HUES6 (cell line): ENCODE measurements around the gene METTL17.

Experiments
- H3K27ac ChIP-seq: 2 replicates; pipeline ENCODE4 v1.7.0; 2013; ENCODE audit warnings: low read depth, mild to moderate bottlenecking, low read length, inconsistent platforms
- H3K27me3 ChIP-seq: 2 replicates; pipeline ENCODE4 v1.6.1; 2013; ENCODE audit warnings: low read length; ENCODE audit not compliant: control insufficient read depth, insufficient read depth
- H3K36me3 ChIP-seq: 2 replicates; pipeline ENCODE4 v1.6.1; 2013; ENCODE audit warnings: low read length; ENCODE audit not compliant: control insufficient read depth, insufficient read depth
- H3K4me1 ChIP-seq: 2 replicates; pipeline ENCODE4 v1.6.1; 2013; ENCODE audit warnings: low read length; ENCODE audit not compliant: control insufficient read depth, insufficient read depth
- H3K4me3 ChIP-seq: 2 replicates; pipeline ENCODE4 v1.5.1; 2013; ENCODE audit warnings: low read depth, low read length
- H3K9ac ChIP-seq: one replicate; pipeline ENCODE4 v1.6.1; 2013; ENCODE audit warnings: mild to moderate bottlenecking, low read length
- H3K9me3 ChIP-seq: 2 replicates; pipeline ENCODE4 v1.6.1; 2013; ENCODE audit warnings: low read depth, low read length; ENCODE audit not compliant: control insufficient read depth, insufficient read depth

Gene METTL17

GRCh38 chr14:21025371-21026273, 35.8 kb downstream of the METTL17 start:
- peaks cover 35% of the 10 kb centered on the region for H3K4me1 ChIP-seq
- peak overlapping the region; percentile 78 for H3K9ac ChIP-seq
- H3K4me3 ChIP-seq, result peak overlapping the region; percentile 89
- H3K36me3 ChIP-seq, result no peaks in the 10 kb centered on the region; the same call in 1 of the 2 replicates
- peaks cover 32% of the 10 kb centered on the region for H3K27me3 ChIP-seq
- H3K27ac ChIP-seq, result peak overlapping the region; percentile 60; the same call in 1 of the 2 replicates
- H3K9me3 ChIP-seq, result no peaks in the 10 kb centered on the region

GRCh38 chr14:21026274-21026987, 36.7 kb downstream of the METTL17 start:
- Histone ChIP-seq H3K36me3 (no peaks in the 10 kb centered on the region; the same call in 1 of the 2 replicates), H3K27ac (no peak overlapping the region), H3K9ac (peak overlapping the region; percentile 11), H3K4me3 (peak overlapping the region; percentile 54), H3K9me3 (no peaks in the 10 kb centered on the region), H3K27me3 (peaks cover 32% of the 10 kb centered on the region), H3K4me1 (peaks cover 35% of the 10 kb centered on the region)

- Histone ChIP-seq H3K9me3 (no peaks in the 10 kb centered on the region), H3K4me1 (peaks cover 35% of the 10 kb centered on the region), H3K36me3 (no peaks in the 10 kb centered on the region), H3K9ac (no peak overlapping the region), H3K27ac (no peak overlapping the region), H3K27me3 (peaks cover 28% of the 10 kb centered on the region), H3K4me3 (0 out of 2 replicates have a peak overlapping the region, but pooled peaks have one; percentile 19)
Measured at GRCh38 chr14:21026988-21027315, 37.2 kb downstream of the METTL17 start.

- Histone ChIP-seq H3K4me1 (peaks cover 16% of the 10 kb centered on the region), H3K4me3 (no peak within 1 kb of the TSS), H3K27ac (no peak within 1 kb of the TSS), H3K9me3 (no peaks in the 10 kb centered on the region), H3K27me3 (peaks cover 3% of the 10 kb centered on the region; the same call in 1 of the 2 replicates), H3K36me3 (no peaks in the 10 kb centered on the region), H3K9ac (no peak within 1 kb of the TSS)
Measured at GRCh38 chr14:21029917-21030316, 40.1 kb downstream of the METTL17 start, which contains the start of gene TPPP2. Gene TPPP2, plus strand, starts transcription at chr14:21030217. Its CDS starts 365 bp downstream, at chr14:21030582.

GRCh38 chr14:21030531-21030930, 40.8 kb downstream of the METTL17 start:
- Histone ChIP-seq H3K4me1 (peaks cover 16% of the 10 kb centered on the region), H3K9me3 (no peaks in the 10 kb centered on the region), H3K4me3 (no peak overlapping the region), H3K9ac (no peak overlapping the region), H3K27me3 (peaks cover 3% of the 10 kb centered on the region; the same call in 1 of the 2 replicates), H3K36me3 (no peaks in the 10 kb centered on the region), H3K27ac (no peak overlapping the region)

GRCh38 chr14:21032326-21033132, 42.7 kb downstream of the METTL17 start:
- H3K9me3 ChIP-seq, result no peaks in the 10 kb centered on the region
- peaks cover 5% of the 10 kb centered on the region; the same call in 1 of the 2 replicates for H3K27me3 ChIP-seq
- H3K4me1 ChIP-seq, result no peaks in the 10 kb centered on the region
- H3K9ac ChIP-seq, result no peak overlapping the region
- H3K27ac ChIP-seq, result no peak overlapping the region
- H3K36me3 ChIP-seq, result no peaks in the 10 kb centered on the region
- no peak overlapping the region for H3K4me3 ChIP-seq

- H3K9me3 ChIP-seq, result no peaks in the 10 kb centered on the region
- H3K27me3 ChIP-seq, result peaks cover 5% of the 10 kb centered on the region; the same call in 1 of the 2 replicates
- H3K4me3 ChIP-seq, result no peak overlapping the region
- H3K27ac ChIP-seq, result no peak overlapping the region
- H3K9ac ChIP-seq, result no peak overlapping the region
- H3K4me1 ChIP-seq, result no peaks in the 10 kb centered on the region
- H3K36me3 ChIP-seq, result no peaks in the 10 kb centered on the region
Measured at GRCh38 chr14:21033133-21033698, 43.4 kb downstream of the METTL17 start.

- Histone ChIP-seq H3K4me1 (peaks cover 14% of the 10 kb centered on the region), H3K27me3 (peaks cover 5% of the 10 kb centered on the region; the same call in 1 of the 2 replicates), H3K9me3 (no peaks in the 10 kb centered on the region), H3K4me3 (no peak within 1 kb of the TSS), H3K9ac (no peak within 1 kb of the TSS), H3K27ac (no peak within 1 kb of the TSS), H3K36me3 (no peaks in the 10 kb centered on the region)
Measured at GRCh38 chr14:21034707-21035106, 44.9 kb downstream of the METTL17 start, which contains the start of gene RNASE13. Gene RNASE13, minus strand, starts transcription at chr14:21034807. Its CDS starts 519 bp downstream, at chr14:21034288.

GRCh38 chr14:21036751-21037150, 47.0 kb downstream of the METTL17 start:
- no peak overlapping the region for H3K27ac ChIP-seq
- H3K27me3 ChIP-seq, result 0 out of 2 replicates have a peak, but pooled peaks cover 5% of the 10 kb centered on the region
- no peak overlapping the region for H3K9ac ChIP-seq
- peaks cover 22% of the 10 kb centered on the region for H3K4me1 ChIP-seq
- H3K36me3 ChIP-seq, result no peaks in the 10 kb centered on the region
- H3K9me3 ChIP-seq, result no peaks in the 10 kb centered on the region
- H3K4me3 ChIP-seq, result no peak overlapping the region

- H3K27me3 ChIP-seq, result 0 out of 2 replicates have a peak, but pooled peaks cover 4% of the 10 kb centered on the region
- H3K36me3 ChIP-seq, result no peaks in the 10 kb centered on the region
- peaks cover 22% of the 10 kb centered on the region for H3K4me1 ChIP-seq
- H3K4me3 ChIP-seq, result no peak overlapping the region
- H3K9ac ChIP-seq, result no peak overlapping the region
- H3K27ac ChIP-seq, result no peak overlapping the region
- no peaks in the 10 kb centered on the region for H3K9me3 ChIP-seq
Measured at GRCh38 chr14:21037156-21037555, 47.4 kb downstream of the METTL17 start.
